ENCODE measurements around the gene IFT25.

- TF ChIP-seq CTCF (IDR thresholded peaks at IDR 0.05) (no peak), POLR2A (IDR thresholded peaks at IDR 0.05) (no peak)
These were observed 54.5 kb downstream of the IFT25 start for GRCh38 chr1:53891018-53891417.
